NCI-H146 treated with DMSO at 0.1 percent for 48 hours (cell line): ENCODE data around the gene RANBP3L.
A peak's percentile ranks its signal among the peaks of the same experiment; 100 is the strongest.

Experiments used
- DNase-seq: peaks from one replicate; lab custom pipeline; 2025; ENCODE audit not compliant: unreplicated experiment; lab: John Stamatoyannopoulos, UW

RANBP3L gene

DNA sequence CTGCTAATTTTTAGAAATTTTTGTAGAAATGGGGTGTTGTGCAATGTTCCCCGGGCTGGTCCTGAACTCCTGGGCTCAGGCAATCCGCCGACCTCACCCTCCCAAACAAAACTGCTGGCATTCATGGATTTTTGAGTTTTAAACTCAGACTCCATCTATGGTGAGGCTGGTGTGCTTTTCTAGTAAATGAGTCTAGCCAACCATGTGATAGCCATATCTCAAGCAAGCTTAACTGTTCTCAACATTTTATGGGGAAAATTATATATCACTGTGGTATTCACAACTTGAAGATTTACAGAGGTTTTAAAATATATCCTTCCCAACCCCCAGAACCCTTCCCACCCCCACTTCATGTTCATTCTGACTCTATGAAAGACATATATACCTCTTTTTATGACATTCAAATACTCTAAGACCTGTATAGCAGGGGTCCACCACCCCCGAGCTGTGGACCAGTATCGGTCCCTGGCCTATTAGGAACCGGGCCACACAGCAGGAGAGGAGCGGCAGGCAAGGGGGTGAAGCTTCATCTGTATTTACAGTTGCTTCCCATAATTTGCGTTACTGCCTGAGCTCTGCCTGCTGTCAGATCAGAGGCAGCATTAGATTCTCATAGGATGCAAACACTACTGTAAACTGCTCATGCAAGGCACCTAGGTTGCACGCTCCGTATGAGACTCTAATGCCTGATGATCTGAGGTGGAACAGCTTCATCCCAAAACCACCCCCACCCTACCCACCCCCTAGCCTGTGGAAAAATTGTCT lies 55.5 kb downstream of the RANBP3L start:
- DNase-seq = no peak

DNA sequence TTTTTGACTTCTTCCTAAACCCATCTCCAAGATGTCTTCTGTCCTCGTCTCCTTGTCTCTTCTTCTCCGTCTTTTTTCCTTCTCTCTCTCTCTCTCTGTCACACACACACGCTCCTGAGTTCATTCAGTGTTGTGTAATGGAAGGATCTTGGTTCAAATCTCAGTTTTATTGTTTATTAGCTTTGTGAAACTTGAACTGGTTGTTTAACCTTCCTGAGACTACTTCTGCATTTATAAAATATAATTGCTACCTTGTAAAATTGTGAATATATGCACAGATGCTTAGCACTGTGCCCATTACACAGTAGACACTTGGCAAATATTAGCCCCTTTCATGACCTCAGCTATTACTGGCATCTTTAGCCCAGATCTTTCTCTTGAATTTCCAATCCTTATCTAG lies 57.6 kb downstream of the RANBP3L start:
- DNase-seq = no peak

DNA sequence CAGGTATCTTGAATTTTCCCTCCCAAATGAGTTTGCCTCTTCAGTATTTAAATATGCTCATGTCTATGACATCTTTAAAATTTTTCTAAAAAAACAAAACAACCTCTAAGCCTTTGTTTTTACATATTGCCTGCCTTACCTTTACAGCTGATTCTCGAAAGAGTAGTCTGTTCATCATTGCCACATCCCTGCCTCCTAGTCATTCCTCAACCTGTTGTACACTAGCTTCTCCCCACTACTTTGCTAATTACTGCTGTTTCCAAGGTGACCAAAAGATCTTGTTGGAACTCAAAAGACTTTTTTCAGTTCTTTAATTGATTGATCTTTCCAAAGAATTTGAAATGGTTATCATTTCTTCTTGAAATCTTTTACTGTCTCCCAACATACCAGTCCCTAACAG lies 58.0 kb downstream of the RANBP3L start:
- DNase-seq = no peak

DNA sequence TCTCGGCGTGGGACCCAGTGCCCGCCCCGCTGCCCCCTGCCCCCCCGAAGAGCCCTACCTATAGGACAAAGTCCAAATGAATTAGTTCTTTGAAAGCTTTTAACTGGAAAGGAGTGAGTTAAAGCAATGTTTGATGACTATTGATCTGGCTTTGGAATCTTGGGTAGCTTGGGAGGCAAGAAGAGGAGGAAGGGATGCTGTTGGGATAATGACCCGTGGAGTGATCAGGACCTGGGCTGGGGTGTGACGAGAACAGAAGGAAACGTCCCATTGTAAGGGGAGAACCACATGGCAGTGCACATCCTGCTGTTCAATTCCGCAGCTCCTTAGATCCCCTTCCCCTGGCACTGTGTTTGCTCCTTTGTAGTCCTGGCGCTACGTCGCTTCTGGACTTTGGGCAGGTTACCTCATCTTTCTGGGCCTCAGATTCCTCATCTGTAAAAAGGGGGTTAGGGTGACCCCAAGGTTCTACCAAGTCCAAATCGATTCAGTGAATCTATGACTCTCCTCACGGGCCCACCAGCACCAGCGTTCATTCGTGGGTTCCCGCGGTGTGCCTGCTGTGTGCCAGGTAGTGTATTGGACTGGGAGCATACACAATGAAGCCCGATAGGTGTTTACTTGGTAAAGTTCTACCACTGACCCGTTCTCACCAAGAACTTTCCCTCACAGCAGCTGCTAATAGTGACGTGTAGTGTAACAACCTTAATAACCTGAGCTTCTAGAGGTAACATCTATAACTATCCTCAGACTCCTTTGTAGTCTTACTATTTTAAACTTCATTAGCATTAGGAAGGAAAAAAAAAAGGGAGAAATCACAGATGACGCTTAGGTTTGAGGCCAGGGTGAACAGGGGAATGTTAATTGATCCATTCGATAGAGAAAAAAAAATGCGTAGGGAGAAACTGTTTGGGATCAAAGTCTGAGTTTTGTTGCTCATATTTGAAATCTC lies 58.9 kb downstream of the RANBP3L start:
- peak; percentile 40 for DNase-seq

DNA sequence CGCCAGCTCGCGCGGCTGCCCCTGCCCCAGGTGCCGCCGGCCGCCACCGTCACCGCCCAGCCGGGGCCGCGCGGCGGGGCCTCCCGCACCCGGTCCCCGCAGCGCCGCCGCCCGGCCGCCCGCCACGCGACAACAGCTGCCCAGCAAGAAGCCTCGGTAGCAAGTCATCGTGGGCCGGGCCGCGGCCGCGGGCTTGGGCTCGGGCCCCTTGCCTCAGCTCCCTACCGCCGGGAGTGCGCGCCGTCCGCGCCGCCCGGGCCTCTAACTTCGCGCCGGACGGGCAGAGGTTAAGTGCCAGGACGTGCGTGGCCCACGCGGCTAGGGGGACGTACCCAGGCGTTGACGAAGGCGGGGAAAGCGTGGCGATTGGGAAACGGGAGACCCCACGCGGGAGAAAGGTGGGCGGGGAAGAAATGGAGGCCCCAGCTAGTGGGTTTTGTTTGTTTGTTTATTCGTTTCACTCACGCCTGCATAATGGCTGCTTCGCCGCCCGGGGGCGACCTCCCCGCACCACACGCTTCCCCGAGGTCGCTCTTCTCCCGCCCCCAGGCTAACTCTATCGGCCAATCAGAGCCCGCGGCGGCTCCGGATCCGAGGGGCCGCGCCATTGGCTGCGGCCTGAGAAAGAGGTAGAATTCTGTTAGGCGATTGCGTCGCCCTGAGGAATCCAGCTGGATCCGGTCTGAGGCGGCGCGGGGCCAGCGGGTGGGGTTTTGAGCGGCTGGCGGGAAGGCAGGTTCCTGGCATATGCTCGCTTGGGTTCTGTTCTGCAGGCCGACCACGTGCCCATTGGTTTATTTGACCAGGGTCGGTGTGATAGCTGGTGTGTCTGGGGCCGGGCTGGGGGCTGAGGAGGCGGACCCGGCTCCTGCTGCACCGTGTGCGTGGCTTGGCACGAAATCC lies 59.8 kb downstream of the RANBP3L start, which contains the start of gene NADK2:
Gene NADK2, minus strand, starts transcription at position 295 of the 903 bp plus-strand sequence. Its CDS starts 127 bp downstream, at position 168.
- DNase-seq = peak; percentile 87

DNA sequence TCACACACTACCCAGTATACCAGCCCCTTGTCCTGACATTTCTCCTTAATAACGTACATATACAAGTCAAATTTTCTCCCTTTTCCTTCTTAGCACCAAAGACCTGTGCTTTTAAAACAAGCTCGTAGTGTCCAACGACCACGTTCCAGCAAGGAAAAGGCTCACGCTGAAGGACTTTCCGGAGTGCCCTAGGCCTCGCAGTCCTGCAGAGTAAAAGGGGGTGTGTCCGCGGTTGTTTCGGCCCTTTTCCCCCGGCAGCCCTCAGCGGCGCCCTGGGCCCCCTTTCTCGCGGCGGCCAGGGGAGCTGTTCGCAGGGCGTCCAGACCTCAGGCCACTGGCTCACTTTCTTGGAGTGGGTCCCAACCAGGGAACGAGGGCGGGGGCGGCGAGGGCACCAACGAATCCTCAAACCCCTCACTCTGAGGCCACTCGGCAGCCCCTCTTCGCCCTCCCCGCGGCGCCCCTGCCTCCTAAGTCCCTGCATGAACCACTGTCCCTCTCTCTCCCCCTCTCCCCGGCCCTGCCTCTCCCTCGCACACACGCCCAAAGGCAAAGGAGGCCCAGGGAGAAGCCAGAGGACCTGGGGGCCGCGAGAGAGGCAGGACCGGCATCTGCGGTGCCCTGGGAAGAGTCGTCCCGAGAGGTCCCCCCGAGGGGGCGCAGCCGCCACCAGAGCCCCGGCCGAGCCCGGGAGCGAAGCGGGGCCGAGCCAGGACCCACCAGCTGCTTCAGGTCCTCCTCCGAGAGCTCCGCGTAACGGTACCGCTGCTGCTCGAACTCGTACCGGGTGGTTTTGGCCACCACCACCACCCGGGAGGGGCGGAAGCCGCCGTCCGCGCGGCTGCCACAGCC lies 60.7 kb downstream of the RANBP3L start:
- no peak for DNase-seq

DNA sequence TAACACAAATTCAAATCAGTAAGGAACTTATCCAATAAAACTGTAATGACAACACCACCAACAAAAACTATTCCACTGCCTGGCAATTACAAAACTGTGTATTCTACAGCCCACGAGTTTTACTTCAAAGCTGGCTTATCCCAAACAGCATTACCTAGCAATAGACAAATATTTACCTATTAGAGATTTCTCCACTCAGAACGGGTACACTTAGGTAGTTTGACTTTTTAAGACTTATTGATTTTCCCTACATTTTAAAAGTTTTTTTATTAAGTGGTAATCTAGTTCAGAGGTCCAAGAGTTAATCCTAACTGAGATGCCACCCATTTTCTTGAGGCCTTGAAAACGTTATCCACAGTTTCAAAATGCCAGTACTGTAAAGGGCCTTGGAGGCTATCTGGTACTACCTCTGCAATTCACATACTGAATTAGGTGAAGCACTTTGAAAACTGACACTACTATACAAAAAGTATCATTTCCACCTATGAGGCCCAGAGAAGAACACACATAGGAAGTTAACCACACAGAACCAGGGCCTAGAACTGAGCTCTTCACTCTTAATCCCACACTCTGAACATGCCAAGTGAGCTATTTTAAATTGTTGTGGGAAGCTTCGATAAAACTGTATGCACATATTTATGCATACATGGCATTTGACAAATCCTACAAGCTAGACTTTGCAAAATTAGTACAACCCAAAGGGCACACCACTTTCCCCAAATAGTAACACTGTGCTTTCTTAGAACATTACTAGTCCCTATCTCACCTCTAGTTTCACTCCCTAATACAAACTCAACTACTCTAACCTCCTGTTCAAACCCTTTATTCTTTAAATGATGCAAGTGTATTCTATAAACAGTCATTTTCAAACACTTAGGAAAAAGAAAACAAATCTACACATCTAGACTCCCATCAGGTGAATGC lies 62.1 kb downstream of the RANBP3L start:
- no peak for DNase-seq

DNA sequence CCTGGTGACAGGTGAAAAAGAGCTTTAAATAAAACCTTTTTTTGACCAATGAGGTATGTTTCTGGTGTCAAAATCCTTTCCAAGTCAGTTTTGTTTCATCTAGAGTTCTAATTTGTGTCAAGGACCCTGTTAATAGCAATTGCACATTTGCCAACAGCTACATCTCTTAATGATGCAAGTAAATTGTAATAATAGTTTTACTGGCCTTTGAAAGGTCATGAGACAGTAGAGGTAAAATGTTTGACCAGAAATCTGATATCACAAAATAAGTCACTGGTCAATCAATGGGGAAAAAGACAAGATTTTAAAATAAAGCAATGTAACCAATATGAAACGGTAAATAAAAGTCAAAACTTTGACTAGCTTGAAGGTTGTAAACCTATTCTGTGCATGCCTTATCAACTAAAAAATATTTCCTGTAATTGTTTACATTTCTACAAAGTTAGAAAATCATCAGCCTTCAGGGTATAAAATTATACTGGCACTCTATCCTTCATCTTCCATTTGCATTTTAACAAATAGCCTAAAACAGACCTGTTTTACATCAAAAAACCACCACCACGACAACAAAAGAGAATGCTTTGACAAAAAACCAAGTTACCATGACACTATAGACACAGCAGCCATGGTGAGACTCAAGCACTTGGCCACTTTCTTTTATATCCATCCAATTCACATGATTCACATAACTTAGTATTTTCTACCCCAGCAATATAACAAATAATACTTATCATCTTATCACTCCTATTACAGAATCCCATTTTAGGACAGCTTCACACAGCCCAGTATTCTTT lies 63.0 kb downstream of the RANBP3L start:
- DNase-seq = no peak

DNA sequence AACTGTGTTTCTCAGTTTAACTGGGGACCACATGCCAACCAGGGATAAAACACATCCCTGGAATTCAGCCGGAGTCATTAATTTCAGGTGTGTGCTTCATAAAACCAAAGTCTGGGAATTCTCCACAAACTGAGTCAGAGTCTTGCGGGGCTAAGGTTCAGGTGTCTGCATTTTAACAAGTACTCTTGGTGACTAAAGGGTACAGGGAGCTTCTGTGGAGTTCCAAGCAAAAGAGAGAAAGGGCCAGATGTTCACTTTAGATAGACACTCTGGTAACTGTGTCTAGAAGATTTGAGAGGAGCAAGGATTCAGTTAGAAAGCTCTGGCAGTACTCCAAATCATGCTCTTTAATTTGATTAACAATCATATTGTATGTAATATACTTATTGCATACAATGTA lies 64.0 kb downstream of the RANBP3L start:
- DNase-seq = no peak

DNA sequence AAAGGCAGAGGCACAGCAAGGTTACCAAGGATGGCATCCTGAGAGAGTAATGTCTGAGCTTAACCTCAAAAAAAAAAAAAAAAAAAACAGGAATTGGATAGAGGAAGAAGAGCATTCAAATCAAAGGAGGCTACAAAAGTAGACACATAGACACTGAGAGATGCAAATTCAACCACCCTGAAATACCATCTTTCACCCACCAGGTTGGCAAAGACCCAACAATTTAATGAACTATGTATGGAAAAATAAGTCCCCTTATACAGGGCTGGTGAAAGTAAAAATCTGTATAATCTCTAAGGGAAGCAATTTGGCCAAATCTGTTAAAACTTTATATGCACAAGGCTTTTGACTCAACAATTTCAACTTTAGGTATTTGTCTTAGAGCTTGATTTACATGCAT lies 64.9 kb downstream of the RANBP3L start:
- DNase-seq = no peak

DNA sequence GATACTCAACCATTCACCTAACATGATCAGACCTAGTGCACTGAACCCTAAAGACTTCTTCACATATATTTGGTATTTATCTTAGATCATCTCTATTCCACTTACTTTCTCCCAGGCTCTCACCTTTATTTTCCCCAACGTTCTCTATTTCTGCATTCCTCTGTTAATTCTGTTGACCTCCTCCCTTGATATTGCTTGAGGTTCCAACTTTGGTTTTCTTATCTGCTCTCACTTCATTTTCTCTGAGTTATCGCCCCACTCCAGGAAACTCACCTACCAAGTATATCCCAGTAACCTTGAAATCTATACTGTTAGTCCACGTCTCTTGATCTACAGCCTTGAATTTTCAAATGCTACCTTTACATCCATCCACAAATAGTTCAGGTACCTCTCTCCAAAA lies 69.2 kb downstream of the RANBP3L start:
- no peak for DNase-seq

DNA sequence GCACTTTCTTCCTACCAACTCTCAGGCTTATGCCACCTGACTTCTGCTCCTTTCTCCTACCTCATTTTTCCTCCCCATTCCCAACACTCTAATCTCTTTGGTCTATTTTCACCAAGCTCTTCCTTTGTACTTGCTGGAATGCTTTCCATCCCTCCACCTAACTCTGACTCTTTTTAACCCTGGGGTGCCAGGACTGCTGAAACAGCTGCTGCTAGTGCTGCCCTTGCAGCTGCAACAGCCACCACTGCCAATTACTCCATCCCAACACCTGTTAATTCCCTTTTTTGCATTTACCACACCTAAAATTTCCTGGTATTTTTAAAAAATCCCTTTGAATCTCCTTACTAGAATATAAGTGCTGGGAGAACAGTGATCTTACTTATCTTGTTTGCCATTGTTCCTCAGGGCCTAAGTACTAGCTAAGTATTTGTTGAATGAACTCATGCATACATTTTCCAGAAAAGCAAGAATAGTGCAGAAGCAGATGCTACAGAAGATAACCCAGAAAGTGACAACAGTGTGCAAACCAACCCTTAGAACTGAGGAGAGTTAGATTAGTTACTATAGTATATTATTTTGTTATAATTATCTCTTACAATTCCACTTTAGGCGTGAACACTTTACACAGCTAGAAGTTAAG lies 71.4 kb downstream of the RANBP3L start:
- no peak for DNase-seq

DNA sequence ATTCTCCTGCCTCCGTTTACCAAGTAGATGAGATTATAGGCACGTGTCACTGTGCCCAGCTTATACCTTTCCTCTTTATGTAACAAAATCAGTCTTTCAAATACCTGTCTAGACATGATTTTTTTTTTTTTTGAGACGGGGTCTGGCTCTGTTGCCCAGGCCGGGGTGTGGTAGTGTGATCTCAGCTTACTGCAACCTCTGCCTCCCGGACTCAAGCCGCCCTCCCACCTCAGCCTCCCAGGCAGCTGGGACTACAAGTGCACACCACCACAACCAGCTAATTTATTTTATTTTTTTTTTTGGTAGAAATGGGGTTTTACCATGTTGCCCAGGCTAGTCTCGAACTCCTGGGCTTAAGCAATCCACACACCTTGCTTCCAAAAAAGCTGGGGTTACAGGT lies 73.2 kb downstream of the RANBP3L start:
- no peak for DNase-seq

DNA sequence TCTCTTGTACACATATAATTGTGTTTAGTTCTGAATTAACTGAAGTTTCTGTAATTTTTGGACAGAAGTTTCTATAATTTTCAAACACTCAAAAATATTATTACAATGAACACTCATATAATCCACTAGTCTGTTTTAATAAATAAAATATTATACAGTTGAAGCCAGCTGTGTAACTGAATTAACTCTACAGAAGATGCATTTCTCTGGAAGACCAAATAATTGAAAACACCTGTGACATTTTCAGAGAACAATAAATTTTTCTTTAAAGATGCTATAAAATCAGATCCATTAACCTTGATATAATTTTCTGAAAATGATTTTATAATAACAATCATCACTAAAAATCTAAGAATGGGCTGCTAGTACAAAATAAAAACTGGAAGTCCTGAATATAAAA lies 74.7 kb downstream of the RANBP3L start:
- no peak for DNase-seq

DNA sequence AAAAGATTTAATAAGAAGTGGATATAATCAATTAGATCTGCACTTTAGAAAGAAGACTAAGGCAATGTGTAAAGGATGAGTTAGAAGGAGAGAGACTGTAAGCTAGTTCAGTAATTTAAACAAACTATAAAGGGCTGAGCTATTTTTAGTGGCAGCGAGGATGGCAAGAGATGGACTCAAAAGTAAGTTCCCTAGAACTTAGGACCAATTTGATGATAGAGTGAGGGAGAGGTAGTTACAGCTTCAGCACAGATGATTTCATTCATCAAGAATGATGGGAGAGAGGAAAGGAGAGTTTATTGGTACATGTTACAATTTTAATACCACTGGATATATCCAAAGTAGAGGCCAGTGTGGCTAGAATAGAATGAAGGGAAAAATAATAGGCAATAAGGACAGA lies 79.1 kb downstream of the RANBP3L start:
- no peak for DNase-seq

DNA sequence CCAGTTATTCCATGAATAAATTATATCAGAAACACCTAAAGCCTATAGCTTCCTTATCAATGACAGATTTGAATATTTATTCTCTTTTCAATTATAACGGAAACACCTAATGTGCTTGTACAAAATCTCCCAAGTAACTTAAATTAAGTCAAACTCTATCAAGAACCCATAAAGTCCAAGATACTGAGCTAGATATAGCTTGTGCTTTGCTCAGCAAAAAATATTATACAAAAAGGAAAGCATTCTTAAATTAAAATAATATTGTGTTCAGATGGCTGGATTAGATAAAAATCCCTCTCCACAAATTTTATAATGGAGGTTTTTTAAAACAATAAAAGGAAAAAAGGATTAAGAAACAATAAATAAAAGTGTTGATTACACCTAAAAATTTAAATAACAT lies 83.7 kb downstream of the RANBP3L start:
- no peak for DNase-seq

DNA sequence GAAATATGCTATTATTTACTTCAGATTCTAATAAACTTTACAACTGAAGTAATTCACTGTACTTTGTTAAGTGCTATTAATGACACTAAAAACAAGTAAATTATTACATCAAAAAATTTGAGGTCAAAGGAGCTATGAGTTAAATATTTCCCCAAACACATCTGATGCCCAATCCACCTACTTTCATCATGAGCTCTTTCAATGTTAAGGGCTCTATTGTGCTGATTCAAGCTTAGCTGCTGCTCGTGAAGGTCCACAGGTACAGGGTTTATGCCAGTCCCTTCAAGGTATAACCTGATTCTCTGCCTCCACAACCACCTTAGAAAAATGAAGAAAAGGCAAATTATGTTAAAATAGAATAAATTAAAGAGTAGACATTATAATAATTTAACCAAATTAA lies 84.1 kb downstream of the RANBP3L start:
- DNase-seq = no peak

DNA sequence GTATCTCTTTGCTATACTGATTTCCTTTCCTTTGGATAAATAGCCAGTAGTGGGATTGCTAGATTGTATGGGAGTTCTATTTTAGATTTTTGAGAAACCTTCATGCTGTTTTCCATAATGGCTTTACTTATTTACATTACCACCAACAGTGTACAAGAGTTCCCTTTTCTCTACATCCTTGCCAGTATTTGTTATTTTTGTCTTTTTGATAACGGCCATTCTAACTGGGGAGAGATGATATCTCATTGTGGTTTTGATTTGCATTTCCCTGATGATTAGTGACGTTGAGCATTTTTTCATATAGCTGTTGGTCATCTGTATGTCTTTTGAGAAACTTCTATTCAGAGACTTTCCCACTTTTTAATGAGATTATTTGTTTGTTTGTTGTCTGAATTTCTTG lies 85.8 kb downstream of the RANBP3L start:
- DNase-seq = no peak
